ACC112 (cell line): Measurements from ENCODE around the gene ZNF439.
"Not testable (repeated sequence)": the region's sequence is repeated elsewhere in the genome, so short reads cannot be mapped to it uniquely, and the experiment has no call there.

Experiments
- H2AFZ ChIP-seq: fragments of 200-600 bp; sonication (generic); one replicate; pipeline ENCODE4 v1.6.0; 2017; ENCODE audit warnings: antibody characterized with exemption, low read length; ENCODE audit not compliant: unreplicated experiment
- H3K27ac ChIP-seq: fragments of 200-600 bp; sonication (generic); 2 replicates; pipeline ENCODE4 v1.5.1; 2014; ENCODE audit warnings: low read depth, mild to moderate bottlenecking, antibody characterized with exemption, low read length, moderate library complexity
- H3K27me3 ChIP-seq: fragments of 200-600 bp; sonication (generic); 2 replicates; pipeline ENCODE4 v1.6.1; 2014; ENCODE audit warnings: mild to moderate bottlenecking, antibody characterized with exemption, low read length, moderate library complexity, mixed read lengths; ENCODE audit not compliant: insufficient read depth
- H3K36me3 ChIP-seq: fragments of 200-600 bp; sonication (generic); 2 replicates; pipeline ENCODE4 v1.6.1; 2016; ENCODE audit warnings: mild to moderate bottlenecking, antibody characterized with exemption, low read length, moderate library complexity, mixed read lengths; ENCODE audit not compliant: insufficient read depth
- H3K4me1 ChIP-seq: fragments of 200-600 bp; sonication (generic); one replicate; pipeline ENCODE4 v1.6.1; 2016; ENCODE audit warnings: low read length, mixed read lengths; ENCODE audit not compliant: insufficient read depth, unreplicated experiment, control insufficient read depth
- H3K4me3 ChIP-seq: fragments of 200-600 bp; sonication (generic); 2 replicates; pipeline ENCODE4 v1.5.1; 2014; ENCODE audit warnings: mild to moderate bottlenecking, low read depth, low read length
- H3K79me2 ChIP-seq: fragments of 200-600 bp; sonication (generic); one replicate; pipeline ENCODE4 v1.6.0; 2016; ENCODE audit warnings: low read length; ENCODE audit not compliant: control insufficient read depth, unreplicated experiment, insufficient read depth

Gene ZNF439

GRCh38 chr19:11833541-11833940 is 15.0 kb upstream of the ZNF439 start:
- no peak overlapping the region for H3K4me3 ChIP-seq
- H3K79me2 ChIP-seq = no peaks in the 10 kb centered on the region
- H3K27me3 ChIP-seq = no peaks in the 10 kb centered on the region
- no peaks in the 10 kb centered on the region for H3K4me1 ChIP-seq
- H3K36me3 ChIP-seq = peaks cover 27% of the 10 kb centered on the region
- H3K27ac ChIP-seq = no peak overlapping the region
- H2AFZ ChIP-seq = no peak overlapping the region

GRCh38 chr19:11835626-11836066 is 12.9 kb upstream of the ZNF439 start:
- peaks cover 27% of the 10 kb centered on the region for H3K36me3 ChIP-seq
- H3K79me2 ChIP-seq, H2AFZ ChIP-seq, H3K4me3 ChIP-seq, H3K27ac ChIP-seq, H3K27me3 ChIP-seq, H3K4me1 ChIP-seq: not testable (repeated sequence)

- Histone ChIP-seq H3K27ac (no peak overlapping the region), H2AFZ (no peak overlapping the region), H3K36me3 (no peaks in the 10 kb centered on the region)
Measured at GRCh38 chr19:11843722-11844121, 4.8 kb upstream of the ZNF439 start.

GRCh38 chr19:11847615-11848014 is 911 bp upstream of the ZNF439 start:
- H3K27ac ChIP-seq, H3K36me3 ChIP-seq, H3K4me1 ChIP-seq, H2AFZ ChIP-seq, H3K4me3 ChIP-seq, H3K27me3 ChIP-seq, H3K79me2 ChIP-seq: not testable (repeated sequence)

More at GRCh38 chr19:11843722-11844121, 4.8 kb upstream of the ZNF439 start:
- Histone ChIP-seq H3K4me3 (no peak overlapping the region), H3K27me3 (no peaks in the 10 kb centered on the region), H3K79me2 (no peaks in the 10 kb centered on the region), H3K4me1 (no peaks in the 10 kb centered on the region)

GRCh38 chr19:11848200-11848593 is 329 bp upstream of the ZNF439 start:
- Histone ChIP-seq H3K27ac (no peak overlapping the region), H3K36me3 (no peaks in the 10 kb centered on the region), H3K4me3 (peak overlapping the region; percentile 82), H3K4me1 (no peaks in the 10 kb centered on the region), H3K27me3 (no peaks in the 10 kb centered on the region), H3K79me2 (no peaks in the 10 kb centered on the region), H2AFZ (no peak overlapping the region)

GRCh38 chr19:11850289-11850688 is 1.8 kb downstream of the ZNF439 start:
- H3K79me2 ChIP-seq, H2AFZ ChIP-seq, H3K27me3 ChIP-seq, H3K4me1 ChIP-seq, H3K4me3 ChIP-seq, H3K36me3 ChIP-seq, H3K27ac ChIP-seq: not testable (repeated sequence)

GRCh38 chr19:11853358-11853757 is 4.8 kb downstream of the ZNF439 start:
- no peaks in the 10 kb centered on the region for H3K27me3 ChIP-seq
- H3K36me3 ChIP-seq = no peaks in the 10 kb centered on the region
- no peak overlapping the region for H2AFZ ChIP-seq
- H3K4me1 ChIP-seq = no peaks in the 10 kb centered on the region
- no peak overlapping the region for H3K27ac ChIP-seq
- no peak overlapping the region for H3K4me3 ChIP-seq
- no peaks in the 10 kb centered on the region for H3K79me2 ChIP-seq

GRCh38 chr19:11856596-11857250 is 8.2 kb downstream of the ZNF439 start:
- Histone ChIP-seq H2AFZ (no peak overlapping the region), H3K36me3 (no peaks in the 10 kb centered on the region), H3K79me2 (no peaks in the 10 kb centered on the region), H3K4me1 (no peaks in the 10 kb centered on the region), H3K4me3 (no peak overlapping the region), H3K27ac (no peak overlapping the region), H3K27me3 (no peaks in the 10 kb centered on the region)

- H3K4me3 ChIP-seq = no peak overlapping the region
- no peaks in the 10 kb centered on the region for H3K27me3 ChIP-seq
- H3K36me3 ChIP-seq = no peaks in the 10 kb centered on the region
Measured at GRCh38 chr19:11860721-11861120, 12.2 kb downstream of the ZNF439 start.

GRCh38 chr19:11861301-11861700 is 12.8 kb downstream of the ZNF439 start:
- Histone ChIP-seq H3K79me2 (no peaks in the 10 kb centered on the region), H3K4me3 (no peak overlapping the region), H3K27ac (no peak overlapping the region), H3K27me3 (no peaks in the 10 kb centered on the region), H3K36me3 (peaks cover 2% of the 10 kb centered on the region; the same call in 1 of the 2 replicates), H3K4me1 (no peaks in the 10 kb centered on the region), H2AFZ (no peak overlapping the region)

More at GRCh38 chr19:11860721-11861120, 12.2 kb downstream of the ZNF439 start:
- Histone ChIP-seq H3K4me1 (no peaks in the 10 kb centered on the region), H3K27ac (no peak overlapping the region), H3K79me2 (no peaks in the 10 kb centered on the region), H2AFZ (no peak overlapping the region)

GRCh38 chr19:11867766-11868165 is 19.2 kb downstream of the ZNF439 start:
- not testable (repeated sequence) for H3K79me2 ChIP-seq, H3K27me3 ChIP-seq, H2AFZ ChIP-seq, H3K27ac ChIP-seq, H3K4me1 ChIP-seq, H3K4me3 ChIP-seq
- peaks cover 22% of the 10 kb centered on the region for H3K36me3 ChIP-seq
